Measurements from ENCODE around the gene SYTL2.

DNA sequence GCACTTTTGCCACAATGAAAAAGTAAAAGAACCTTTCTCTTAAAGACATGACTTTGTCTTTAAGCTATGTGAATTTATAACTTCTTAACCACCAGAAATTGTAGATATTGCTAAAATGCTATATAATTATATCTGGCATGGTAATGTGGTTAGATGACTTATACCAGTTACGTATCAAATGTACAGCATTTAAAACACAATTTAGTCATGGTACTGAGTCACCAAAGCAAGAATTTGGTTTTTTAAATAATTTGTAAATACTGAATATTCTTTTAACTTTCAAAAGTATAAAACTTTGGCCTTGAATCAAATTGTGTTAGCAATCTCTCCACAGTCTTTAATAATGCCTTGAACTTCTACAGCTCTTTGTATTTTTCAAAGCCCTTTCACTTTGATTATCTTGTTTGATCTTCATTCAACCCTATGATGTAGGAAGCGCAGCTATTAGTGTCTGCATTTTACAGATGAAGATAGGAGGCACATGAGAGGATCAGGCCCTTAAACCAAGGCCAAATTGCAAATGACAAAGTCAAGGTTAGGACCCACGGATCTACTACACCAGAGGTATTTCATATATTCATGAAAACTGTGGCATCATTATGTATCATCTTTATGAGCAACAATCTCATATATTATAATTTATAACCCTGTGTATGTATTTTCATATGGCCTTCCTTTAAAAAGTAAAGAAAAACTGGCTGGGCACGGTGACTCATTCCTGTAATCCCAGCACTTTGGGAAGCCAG is 4.4 kb upstream of the SYTL2 start:
- TF ChIP-seq POLR2A (IDR thresholded peaks at IDR 0.05; ENCODE audit: low read depth, low read length) (no peak), POLR2AphosphoS5 (IDR thresholded peaks at IDR 0.05; ENCODE audit: low read depth, low read length) (no peak), POU2F2 (IDR thresholded peaks at IDR 0.05; ENCODE audit: low read depth, low read length) (no peak), TAF1 (IDR thresholded peaks at IDR 0.05; ENCODE audit: low read depth, low read length) (no peak), SPI1 (IDR thresholded peaks at IDR 0.05; ENCODE audit: low read depth, low read length) (no peak), PAX5 (IDR thresholded peaks at IDR 0.05; ENCODE audit: insufficient read depth, low read length, severe bottlenecking) (no peak)

Data from GM12891 (cell line).